Smooth muscle cell (in vitro differentiated cells): ENCODE results near the gene GABBR2. TPM values are rescaled to one million over a fixed set of nuclear protein-coding genes. Genes with fewer than 3 reads are reported as not detected.

ENCODE experiments used
- DNase-seq: peaks from one replicate; lab custom pipeline; 2025; ENCODE audit not compliant: unreplicated experiment; lab: John Stamatoyannopoulos, UW
- H2AFZ ChIP-seq: fragments of 200-600 bp; sonication (generic); 2 replicates; pipeline ENCODE4 v1.6.0; 2016; ENCODE audit warnings: antibody characterized with exemption, low read depth, mild to moderate bottlenecking
- H3F3A ChIP-seq: fragments of 200-600 bp; sonication (generic); 2 replicates; pipeline ENCODE4 v1.6.0; 2017; ENCODE audit warnings: antibody characterized with exemption, low read depth
- H3K27ac ChIP-seq: fragments of 200-600 bp; sonication (generic); 2 replicates; pipeline ENCODE4 v1.5.1; 2016; ENCODE audit warnings: low read depth, mild to moderate bottlenecking
- H3K27me3 ChIP-seq: fragments of 200-600 bp; sonication (generic); 2 replicates; pipeline ENCODE4 v1.6.1; 2016; ENCODE audit warnings: low read depth, mild to moderate bottlenecking
- H3K36me3 ChIP-seq: fragments of 200-600 bp; sonication (generic); 2 replicates; pipeline ENCODE4 v1.5.1; 2016; ENCODE audit warnings: low read depth
- H3K4me1 ChIP-seq: fragments of 200-600 bp; sonication (generic); 2 replicates; pipeline ENCODE4 v1.5.1; 2016; ENCODE audit warnings: low read depth
- H3K4me2 ChIP-seq: fragments of 200-600 bp; sonication (generic); 2 replicates; pipeline ENCODE4 v1.6.0; 2016; ENCODE audit warnings: mild to moderate bottlenecking
- H3K4me3 ChIP-seq: fragments of 200-600 bp; sonication (generic); 2 replicates; pipeline ENCODE4 v1.5.1; 2016; ENCODE audit warnings: mild to moderate bottlenecking
- H3K79me2 ChIP-seq: fragments of 200-600 bp; sonication (generic); 2 replicates; pipeline ENCODE4 v1.6.0; 2016; ENCODE audit warnings: low read depth, mild to moderate bottlenecking
- H3K9ac ChIP-seq: fragments of 200-600 bp; sonication (generic); 2 replicates; pipeline ENCODE4 v1.6.0; 2016; ENCODE audit warnings: low read depth
- H3K9me3 ChIP-seq: fragments of 200-600 bp; sonication (generic); replicated peaks from 2 replicates; pipeline ENCODE4 v1.5.1; 2016; ENCODE audit warnings: low read depth
- H4K20me1 ChIP-seq: fragments of 200-600 bp; sonication (generic); 2 replicates; pipeline ENCODE4 v1.6.0; 2016; ENCODE audit warnings: low read depth
- WGBS: methylation state at CpG from one replicate; pipeline ENCODE4 v1.1.7; 2016; ENCODE audit warnings: low lambda C conversion rate; 5-methylcytosine and 5-hydroxymethylcytosine counted together
- polyA plus RNA-seq: library from polyadenylated mRNA; unstranded; fragments of >200 nt; fragmentation: Nextera tagmentation; extraction: Ambion mirVana; gene quantifications from 2 replicates; pipeline ENCODE4 v1.2.1, GENCODE V29; 2016
- total RNA-seq: library from RNA; depleted of rRNA; stranded (reverse); fragments of >200 nt; gene quantifications from 2 replicates; pipeline ENCODE4 v1.2.3, GENCODE V29; 2014
- TF ChIP-seq, protein P1 (sequence below): fragments of 200-600 bp; sonication (generic); IDR thresholded peaks from 2 replicates; pipeline ENCODE4 v1.5.1; 2017; ENCODE audit warnings: borderline replicate concordance, mild to moderate bottlenecking, antibody characterized with exemption; ENCODE audit not compliant: insufficient read depth, poor library complexity, severe bottlenecking

The GABBR2 gene
- total and polyA plus RNA-seq, 2 experiments from 2014 or later, result 0.25 TPM; not detected in 1

- DNase-seq, result no peak
- Histone ChIP-seq H3K27ac (no peak overlapping the region), H3K36me3 (no peaks in the 10 kb centered on the region), H4K20me1 (no peaks in the 10 kb centered on the region), H3K9ac (no peak overlapping the region), H3F3A (no peaks in the 10 kb centered on the region), H3K4me1 (no peaks in the 10 kb centered on the region), H2AFZ (no peak overlapping the region), H3K4me2 (no peak overlapping the region), H3K4me3 (no peak overlapping the region), H3K79me2 (no peaks in the 10 kb centered on the region), H3K27me3 (no peaks in the 10 kb centered on the region), H3K9me3 (no peaks in the 10 kb centered on the region)
- WGBS, result 98% methylated on average over 15 of the region's 15 CpGs
- TF ChIP-seq, protein P1, sequence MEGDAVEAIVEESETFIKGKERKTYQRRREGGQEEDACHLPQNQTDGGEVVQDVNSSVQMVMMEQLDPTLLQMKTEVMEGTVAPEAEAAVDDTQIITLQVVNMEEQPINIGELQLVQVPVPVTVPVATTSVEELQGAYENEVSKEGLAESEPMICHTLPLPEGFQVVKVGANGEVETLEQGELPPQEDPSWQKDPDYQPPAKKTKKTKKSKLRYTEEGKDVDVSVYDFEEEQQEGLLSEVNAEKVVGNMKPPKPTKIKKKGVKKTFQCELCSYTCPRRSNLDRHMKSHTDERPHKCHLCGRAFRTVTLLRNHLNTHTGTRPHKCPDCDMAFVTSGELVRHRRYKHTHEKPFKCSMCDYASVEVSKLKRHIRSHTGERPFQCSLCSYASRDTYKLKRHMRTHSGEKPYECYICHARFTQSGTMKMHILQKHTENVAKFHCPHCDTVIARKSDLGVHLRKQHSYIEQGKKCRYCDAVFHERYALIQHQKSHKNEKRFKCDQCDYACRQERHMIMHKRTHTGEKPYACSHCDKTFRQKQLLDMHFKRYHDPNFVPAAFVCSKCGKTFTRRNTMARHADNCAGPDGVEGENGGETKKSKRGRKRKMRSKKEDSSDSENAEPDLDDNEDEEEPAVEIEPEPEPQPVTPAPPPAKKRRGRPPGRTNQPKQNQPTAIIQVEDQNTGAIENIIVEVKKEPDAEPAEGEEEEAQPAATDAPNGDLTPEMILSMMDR, result no peak
These were observed 143.3 kb downstream of the GABBR2 start for GRCh38 chr9:98565152-98566135.

- Histone ChIP-seq H3K9me3 (no peaks in the 10 kb centered on the region), H3K27me3 (no peaks in the 10 kb centered on the region), H3K36me3 (no peaks in the 10 kb centered on the region), H2AFZ (no peak overlapping the region), H3K79me2 (no peaks in the 10 kb centered on the region), H4K20me1 (no peaks in the 10 kb centered on the region), H3K4me3 (no peak overlapping the region), H3F3A (no peaks in the 10 kb centered on the region), H3K27ac (no peak overlapping the region), H3K4me1 (no peaks in the 10 kb centered on the region), H3K9ac (no peak overlapping the region), H3K4me2 (no peak overlapping the region)
- DNase-seq, result no peak
- TF ChIP-seq, protein P1, result no peak
- WGBS, result 80% methylated on average over 4 of the region's 4 CpGs
These were observed 144.0 kb downstream of the GABBR2 start for GRCh38 chr9:98564714-98565113.

GRCh38 chr9:98563988-98564387 is 144.7 kb downstream of the GABBR2 start:
- DNase-seq, result no peak
- Histone ChIP-seq H3K27me3 (no peaks in the 10 kb centered on the region), H3F3A (no peaks in the 10 kb centered on the region), H3K79me2 (no peaks in the 10 kb centered on the region), H3K4me1 (no peaks in the 10 kb centered on the region), H3K4me3 (no peak overlapping the region), H2AFZ (no peak overlapping the region), H3K9me3 (no peaks in the 10 kb centered on the region), H3K36me3 (no peaks in the 10 kb centered on the region), H4K20me1 (no peaks in the 10 kb centered on the region), H3K4me2 (no peak overlapping the region), H3K27ac (no peak overlapping the region), H3K9ac (no peak overlapping the region)
- 89% methylated on average over 6 of the region's 6 CpGs for WGBS
- TF ChIP-seq, protein P1, result no peak
